ENCODE results near the gene NRSN2. TPM values are rescaled to one million over a fixed set of nuclear protein-coding genes. Genes with fewer than 3 reads are reported as not detected.
A peak's percentile ranks its signal among the peaks of the same experiment; 100 is the strongest.
"Not testable (repeated sequence)": the region's sequence is repeated elsewhere in the genome, so short reads cannot be mapped to it uniquely, and the experiment has no call there.

NRSN2 gene
- total RNA-seq, 6 donors from 2014 or later = 13.6 to 30.8 (median 25.6) TPM

- DNase-seq (peak; percentile 71 to 78), ATAC-seq (ENCODE audit: low FRiP score in 2 of 2) (peak; percentile 45 to 89)
- TF ChIP-seq POLR2A (IDR thresholded peaks at IDR 0.05) (no peak), POLR2AphosphoS5 (IDR thresholded peaks at IDR 0.05) (peak; percentile 16 to 21), CTCF (IDR thresholded peaks at IDR 0.05) (no peak), EP300 (IDR thresholded peaks at IDR 0.05) (no peak)
- WGBS, 2 donors = 50 to 55% methylated on average over 9 of the region's 9 CpGs
- no peaks in the 10 kb centered on the region for H3K9me3 ChIP-seq
- H3K27ac ChIP-seq = peak overlapping the region; percentile 74 to 91 (median 80)
- H3K4me3 ChIP-seq = no peak overlapping the region
- peaks cover 33 to 42% (median 38%) of the 10 kb centered on the region in 4 donors for H3K4me1 ChIP-seq
- H3K36me3 ChIP-seq = no peaks in the 10 kb centered on the region
- H3K27me3 ChIP-seq = no peaks in the 10 kb centered on the region
Observed at GRCh38 chr20:373171-373890, 26.4 kb downstream of the NRSN2 start.

- Histone ChIP-seq H3K4me3 (no peak overlapping the region), H3K4me1 (peaks cover 28 to 35% (median 34%) of the 10 kb centered on the region in 4 donors), H3K27me3 (no peaks in the 10 kb centered on the region), H3K9me3 (no peaks in the 10 kb centered on the region), H3K36me3 (no peaks in the 10 kb centered on the region), H3K27ac (no peak overlapping the region)
- no peak for TF ChIP-seq CTCF (IDR thresholded peaks at IDR 0.05)
- no peak for TF ChIP-seq POLR2AphosphoS5 (IDR thresholded peaks at IDR 0.05)
- TF ChIP-seq EP300 (IDR thresholded peaks at IDR 0.05) = no peak
- no peak for TF ChIP-seq POLR2A (IDR thresholded peaks at IDR 0.05)
- 91 to 96% methylated on average over 10 of the region's 10 CpGs for WGBS, 2 donors
- DNase-seq (no peak), ATAC-seq (ENCODE audit: low FRiP score in 2 of 2) (no peak)
Observed at GRCh38 chr20:375265-375889, 28.5 kb downstream of the NRSN2 start.

- DNase-seq = no peak
- 30 to 44% methylated on average over 2 of the region's 2 CpGs for WGBS, 2 donors
- no peaks in the 10 kb centered on the region for H3K36me3 ChIP-seq
- no peak overlapping the region for H3K4me3 ChIP-seq
- H3K4me1 ChIP-seq = peaks cover 20 to 35% (median 27%) of the 10 kb centered on the region in 4 donors
- no peaks in the 10 kb centered on the region for H3K9me3 ChIP-seq
- no peak overlapping the region for H3K27ac ChIP-seq
- ATAC-seq (ENCODE audit: low FRiP score in 2 of 2) = no peak
- TF ChIP-seq CTCF (IDR thresholded peaks at IDR 0.05) (no peak), EP300 (IDR thresholded peaks at IDR 0.05) (no peak), POLR2A (IDR thresholded peaks at IDR 0.05) (no peak), POLR2AphosphoS5 (IDR thresholded peaks at IDR 0.05) (no peak)
- no peaks in the 10 kb centered on the region for H3K27me3 ChIP-seq
Observed at GRCh38 chr20:376089-376488, 29.2 kb downstream of the NRSN2 start.

- DNase-seq (no peak), ATAC-seq (ENCODE audit: low FRiP score in 2 of 2) (no peak)
- peaks cover 20 to 35% (median 20%) of the 10 kb centered on the region in 4 donors for H3K4me1 ChIP-seq
- H3K27ac ChIP-seq = no peak overlapping the region
- WGBS, 2 donors = 66 to 73% methylated on average over 2 of the region's 2 CpGs
- TF ChIP-seq POLR2AphosphoS5 (IDR thresholded peaks at IDR 0.05) = no peak
- no peak for TF ChIP-seq CTCF (IDR thresholded peaks at IDR 0.05)
- no peak for TF ChIP-seq POLR2A (IDR thresholded peaks at IDR 0.05)
- no peak for TF ChIP-seq EP300 (IDR thresholded peaks at IDR 0.05)
- H3K36me3 ChIP-seq = no peaks in the 10 kb centered on the region
- H3K27me3 ChIP-seq = no peaks in the 10 kb centered on the region
- H3K4me3 ChIP-seq = no peak overlapping the region
- H3K9me3 ChIP-seq = no peaks in the 10 kb centered on the region
Observed at GRCh38 chr20:376750-377149, 29.8 kb downstream of the NRSN2 start.

GRCh38 chr20:377578-377977 lies 30.7 kb downstream of the NRSN2 start:
- WGBS, 2 donors = 87 to 93% methylated on average over 12 of the region's 12 CpGs
- not testable (repeated sequence) for H3K27ac ChIP-seq; H3K9me3 ChIP-seq; H3K4me3 ChIP-seq; H3K36me3 ChIP-seq; ATAC-seq (ENCODE audit: low FRiP score in 2 of 2); H3K27me3 ChIP-seq; DNase-seq
- peaks cover 15 to 35% (median 17%) of the 10 kb centered on the region in 4 donors for H3K4me1 ChIP-seq
